Caki2 (cell line): ENCODE data around the gene SH2D3A. TPM values are rescaled to one million over a fixed set of nuclear protein-coding genes. Genes with fewer than 3 reads are reported as not detected.

Source experiments
- total RNA-seq: library from RNA; depleted of rRNA; stranded (reverse); fragments of >200 nt; shearing (Covaris generic); gene quantifications from 2 replicates; pipeline ENCODE4 v1.2.3, GENCODE V29; 2014; ENCODE audit warnings: low replicate concordance; rRNA removed

Gene SH2D3A
- total RNA-seq, 1 experiment from 2014 or later, result 12.9 TPM

Other genes with a start within 250 kb of the SH2D3A start
- gene TNFSF9, start 236.4 kb downstream of the SH2D3A start, total RNA-seq, result 94.6 and 119 TPM in 2 replicates
- gene CD70, start 176.3 kb downstream of the SH2D3A start, total RNA-seq, result 274 and 291 TPM in 2 replicates
- gene TNFSF14, start 97.3 kb downstream of the SH2D3A start, total RNA-seq, result not detected in 2 replicates
- 4.0 and 6.5 TPM in 2 replicates for gene C3, start 46.8 kb downstream of the SH2D3A start, total RNA-seq
- 52.8 TPM in 2 replicates for gene GPR108, start 29.9 kb downstream of the SH2D3A start, total RNA-seq
- 39.4 and 50.5 TPM in 2 replicates for gene TRIP10, start 27.8 kb downstream of the SH2D3A start, total RNA-seq
- gene VAV1, start 5.3 kb upstream of the SH2D3A start, total RNA-seq, result 5.3 and 6.8 TPM in 2 replicates
- gene ADGRE1, start 120.1 kb upstream of the SH2D3A start, total RNA-seq, result 11.4 and 15.0 TPM in 2 replicates